Activated naive CD4-positive, alpha-beta T cell treated with anti-CD3 and anti-CD28 coated beads, Interleukin-2, amount 50 U/mL, for 24 hours (primary cell): ENCODE data around the gene PLAAT2.
"Not testable (repeated sequence)": the region's sequence is repeated elsewhere in the genome, so short reads cannot be mapped to it uniquely, and the experiment has no call there.

Source experiments
- H3K27ac Mint-ChIP-seq: one replicate; pipeline ENCODE4 v1.8.0; 2021; ENCODE audit warnings: mild to moderate bottlenecking, mixed read lengths
- H3K27me3 Mint-ChIP-seq: one replicate; pipeline ENCODE4 v1.8.0; 2021; ENCODE audit warnings: mixed read lengths
- H3K36me3 Mint-ChIP-seq: one replicate; pipeline ENCODE4 v1.8.0; 2021; ENCODE audit warnings: mixed read lengths
- H3K4me1 Mint-ChIP-seq: one replicate; pipeline ENCODE4 v1.8.0; 2021; ENCODE audit warnings: mixed read lengths
- H3K4me3 Mint-ChIP-seq: one replicate; pipeline ENCODE4 v1.8.0; 2021; ENCODE audit warnings: mild to moderate bottlenecking, mixed read lengths
- H3K9me3 Mint-ChIP-seq: one replicate; pipeline ENCODE4 v1.8.0; 2021; ENCODE audit warnings: mixed read lengths

Gene PLAAT2

DNA sequence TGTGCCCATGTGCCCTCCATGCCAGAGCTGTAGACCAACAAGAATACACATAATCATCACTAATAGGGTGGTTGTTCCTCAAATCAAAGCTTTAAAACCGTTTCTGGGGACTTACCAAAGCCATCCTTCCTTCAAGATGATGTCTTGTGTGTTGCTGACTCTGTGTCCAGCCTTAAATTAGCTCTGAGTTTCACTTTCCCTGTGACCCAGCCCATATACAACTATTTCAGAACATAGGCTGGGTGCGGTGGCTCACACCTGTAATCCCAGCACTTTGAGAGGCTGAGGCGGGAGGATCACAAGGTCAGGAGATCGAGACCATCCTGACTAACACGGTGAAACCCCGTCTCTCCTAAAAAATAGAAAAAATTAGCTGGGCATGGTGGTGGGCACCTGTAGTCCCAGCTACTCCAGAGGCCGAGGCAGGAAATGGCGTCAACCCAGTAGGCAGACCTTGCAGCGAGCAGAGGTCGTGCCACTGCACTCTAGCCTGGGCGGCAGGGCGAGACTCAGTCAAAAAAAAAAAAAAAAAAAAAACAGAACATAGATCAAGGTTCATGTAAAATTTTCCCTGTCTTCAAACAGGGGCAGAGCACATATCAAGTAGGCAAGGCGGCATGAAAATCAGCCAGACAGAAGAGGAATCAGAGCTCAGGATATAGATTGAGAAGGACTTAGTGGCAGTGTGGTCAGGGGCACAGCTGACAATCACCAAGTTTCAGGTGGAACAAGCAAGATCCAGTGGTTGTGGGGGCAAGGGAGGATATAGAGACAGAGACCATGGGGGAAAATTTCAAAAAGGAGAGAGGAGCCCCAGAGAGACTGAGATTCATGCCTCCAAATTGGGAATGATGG is at the start of gene PLAAT2:
TSS of gene PLAAT2 (minus strand) at position 179 of the 855 bp plus-strand sequence. CDS start at position 124, 55 bp downstream.
- H3K4me1 Mint-ChIP-seq, result peaks cover 73% of the 10 kb centered on the region

DNA sequence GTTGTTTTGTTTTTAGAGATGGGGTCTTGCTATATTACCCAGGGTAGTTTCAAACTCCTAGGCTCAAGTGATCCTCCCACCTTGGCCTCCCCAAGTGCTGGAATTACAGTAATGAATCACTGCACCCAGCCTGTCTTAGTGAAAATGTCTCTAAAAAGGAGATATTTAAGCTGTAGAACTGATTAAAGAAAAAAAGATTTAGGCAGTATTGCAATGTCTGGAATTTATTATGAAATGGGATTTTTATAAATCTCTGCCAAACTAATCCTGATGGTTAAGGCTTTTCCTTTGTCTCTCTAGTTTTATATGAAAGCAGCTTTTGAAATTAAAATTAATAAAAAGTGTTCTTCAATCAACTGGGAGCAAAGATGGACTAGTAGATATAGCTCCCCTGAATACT is 49.0 kb upstream of the PLAAT2 start:
- H3K4me3 Mint-ChIP-seq, result no peak overlapping the region
- H3K27me3 Mint-ChIP-seq, result no peaks in the 10 kb centered on the region
- no peaks in the 10 kb centered on the region for H3K9me3 Mint-ChIP-seq
- peaks cover 14% of the 10 kb centered on the region for H3K4me1 Mint-ChIP-seq
- H3K27ac Mint-ChIP-seq, result no peak overlapping the region
- no peaks in the 10 kb centered on the region for H3K36me3 Mint-ChIP-seq

More for the DNA sequence above, at the start of gene PLAAT2:
- H3K36me3 Mint-ChIP-seq, result no peaks in the 10 kb centered on the region
- peak within 1 kb of the TSS; percentile 51 for H3K27ac Mint-ChIP-seq
- H3K4me3 Mint-ChIP-seq, result peak within 1 kb of the TSS; percentile 37
- H3K27me3 Mint-ChIP-seq, result no peaks in the 10 kb centered on the region
- no peaks in the 10 kb centered on the region for H3K9me3 Mint-ChIP-seq

DNA sequence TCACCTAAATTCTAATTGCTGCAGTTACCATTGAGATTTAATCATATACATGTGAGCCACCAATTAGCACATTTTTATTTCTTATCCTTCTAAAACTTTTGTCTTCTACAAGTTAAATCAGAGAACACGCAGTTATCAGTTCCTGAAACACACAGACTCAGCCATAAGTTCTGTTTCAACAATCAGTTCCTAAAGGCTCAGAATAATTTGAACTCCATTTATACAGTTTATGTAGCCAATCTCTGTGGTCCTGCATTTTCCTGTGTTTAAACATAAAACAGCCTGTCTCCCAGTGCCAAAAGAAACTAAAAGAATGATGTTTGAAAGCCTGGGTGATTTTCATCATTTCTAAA is 48.2 kb upstream of the PLAAT2 start:
- Mint-ChIP-seq H3K4me3 (no peak overlapping the region), H3K9me3 (no peaks in the 10 kb centered on the region), H3K27me3 (no peaks in the 10 kb centered on the region), H3K27ac (no peak overlapping the region), H3K36me3 (no peaks in the 10 kb centered on the region), H3K4me1 (peaks cover 14% of the 10 kb centered on the region)

DNA sequence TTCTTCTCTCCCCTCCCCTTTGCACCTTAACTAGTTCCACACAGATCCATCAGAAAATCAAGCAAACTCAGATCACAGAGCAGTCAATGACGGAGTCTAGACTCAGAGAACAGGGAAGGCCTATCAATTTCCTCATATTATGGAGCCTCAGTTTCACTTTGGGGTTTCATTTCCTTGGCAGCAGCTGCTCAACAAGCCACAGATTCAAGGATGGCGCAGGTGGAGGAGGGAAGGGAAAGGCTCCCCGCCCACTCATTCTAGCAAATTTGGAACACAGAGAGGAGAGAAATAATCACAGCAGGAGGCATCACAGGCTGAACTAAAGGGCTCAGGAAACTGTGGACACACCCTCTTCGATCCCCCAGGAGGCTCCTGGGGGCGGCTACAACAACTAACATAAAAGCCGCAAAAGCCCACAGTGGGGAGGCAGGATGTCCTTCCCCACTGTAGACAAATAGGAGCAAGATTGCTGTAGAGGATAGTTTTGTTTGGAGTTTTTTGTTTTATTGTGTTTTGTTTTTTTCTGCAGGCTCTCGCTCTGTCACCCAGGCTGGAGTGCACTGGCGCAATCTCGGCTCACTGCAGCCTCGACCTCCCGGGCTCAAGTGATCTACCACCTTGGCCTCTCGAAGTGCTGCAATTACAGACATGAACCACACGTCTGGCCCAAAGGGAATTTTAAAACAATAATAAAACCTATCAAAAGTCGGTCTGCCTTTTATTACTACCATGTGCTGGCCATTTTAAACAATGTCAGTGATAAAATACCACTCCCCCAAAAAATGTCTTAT is 47.6 kb upstream of the PLAAT2 start:
- Mint-ChIP-seq H3K36me3 (no peaks in the 10 kb centered on the region), H3K4me1 (peaks cover 14% of the 10 kb centered on the region), H3K27me3 (no peaks in the 10 kb centered on the region), H3K27ac (no peak overlapping the region), H3K9me3 (no peaks in the 10 kb centered on the region), H3K4me3 (no peak overlapping the region)

DNA sequence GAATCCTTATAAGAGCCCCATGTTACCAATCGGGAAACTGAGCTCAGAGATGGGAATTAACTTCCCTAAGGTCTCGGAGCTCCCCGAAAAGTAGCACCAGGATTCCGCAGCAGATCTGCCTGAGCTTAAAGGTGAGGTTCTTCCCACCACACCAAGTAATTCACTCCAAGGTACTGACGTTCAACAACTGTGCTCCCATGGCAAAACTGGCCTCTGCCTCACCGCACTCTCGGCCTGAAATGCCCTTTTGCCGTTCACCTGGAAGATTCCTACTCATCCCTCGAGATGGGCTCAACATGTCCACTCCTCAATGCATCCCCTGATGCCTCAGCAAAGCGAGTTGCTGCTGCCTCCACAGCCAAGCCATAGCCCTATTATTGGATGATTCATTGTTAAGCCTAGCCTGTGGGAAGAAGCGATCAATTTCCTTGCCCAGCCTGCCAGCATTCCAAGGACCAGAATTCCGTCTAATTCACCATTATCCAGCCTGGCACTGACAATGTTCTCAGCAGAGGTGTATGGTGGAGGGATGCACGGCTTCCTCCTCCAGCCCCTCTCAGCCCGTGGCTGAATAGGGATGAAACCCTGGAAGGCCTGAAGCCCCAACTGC is 46.9 kb upstream of the PLAAT2 start:
- Mint-ChIP-seq H3K4me3 (no peak overlapping the region), H3K36me3 (no peaks in the 10 kb centered on the region), H3K4me1 (peaks cover 14% of the 10 kb centered on the region), H3K27ac (no peak overlapping the region), H3K9me3 (no peaks in the 10 kb centered on the region), H3K27me3 (no peaks in the 10 kb centered on the region)

DNA sequence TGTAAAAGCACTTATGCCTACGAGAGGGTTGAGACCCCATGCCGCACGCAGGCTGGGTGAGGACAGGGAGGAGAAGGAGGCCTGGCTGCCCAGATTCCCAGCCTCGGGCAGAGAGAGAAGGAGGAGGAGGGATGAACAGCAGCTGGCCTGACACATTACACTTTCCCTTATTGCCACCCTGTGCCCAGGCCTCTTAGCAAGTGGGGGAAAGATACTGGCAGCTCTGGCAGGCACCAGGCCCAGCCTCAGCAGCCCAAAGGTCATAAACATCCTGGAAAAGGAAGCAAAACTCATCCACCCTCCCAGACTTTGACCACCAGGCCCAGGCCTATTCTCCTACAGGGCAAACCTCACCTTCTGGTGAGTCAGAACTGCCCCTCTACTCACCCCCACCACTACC is 46.4 kb upstream of the PLAAT2 start:
- no peak overlapping the region for H3K27ac Mint-ChIP-seq
- no peak overlapping the region for H3K4me3 Mint-ChIP-seq
- no peaks in the 10 kb centered on the region for H3K9me3 Mint-ChIP-seq
- H3K27me3 Mint-ChIP-seq, result no peaks in the 10 kb centered on the region
- H3K36me3 Mint-ChIP-seq, result no peaks in the 10 kb centered on the region
- peaks cover 14% of the 10 kb centered on the region for H3K4me1 Mint-ChIP-seq

DNA sequence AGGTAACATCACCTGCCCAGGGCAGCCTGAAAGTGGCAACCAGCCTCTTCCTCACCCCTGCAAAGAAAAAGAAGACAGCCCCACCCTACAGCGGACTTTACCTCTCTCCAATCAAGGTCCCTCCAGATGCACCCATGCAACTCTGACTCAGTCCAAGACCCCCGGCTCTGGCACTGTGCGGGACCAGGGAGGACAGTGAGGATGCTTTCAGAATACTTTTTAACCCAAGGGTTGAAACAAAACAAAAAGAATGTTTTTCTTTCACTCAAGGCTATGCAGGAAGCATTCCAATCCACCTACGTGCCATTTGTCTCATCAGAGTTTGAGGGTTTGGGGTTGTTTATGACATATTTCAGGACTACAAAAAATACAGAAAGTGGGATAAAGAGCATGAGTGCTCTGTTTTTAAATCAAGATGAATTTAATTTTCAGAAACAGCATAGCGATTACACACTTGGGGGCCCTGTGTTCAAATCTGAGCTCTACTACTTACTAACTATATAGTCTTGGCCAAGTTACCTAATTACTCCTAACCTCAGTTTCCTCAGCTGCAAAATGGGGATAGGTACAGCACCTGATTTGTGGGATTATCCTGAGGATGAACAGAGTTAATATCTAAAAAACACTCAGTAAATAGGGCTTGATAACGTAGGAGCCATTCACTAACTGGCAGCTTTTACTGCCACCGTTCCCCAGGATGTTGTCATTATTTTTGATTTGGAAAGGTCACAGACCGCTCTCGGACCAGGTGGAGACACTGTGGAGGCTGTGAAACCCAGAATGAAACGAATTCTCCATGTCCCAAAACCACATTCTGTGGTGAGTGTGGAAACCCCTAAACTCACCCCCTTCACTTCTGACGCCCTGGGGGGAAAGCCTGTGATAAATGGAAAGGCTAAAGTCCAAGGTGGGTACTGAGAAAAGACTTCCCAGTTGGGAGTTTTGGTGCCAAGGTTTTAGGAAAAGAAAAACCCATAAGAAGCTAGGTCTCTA is 45.5 kb upstream of the PLAAT2 start:
- Mint-ChIP-seq H3K4me3 (no peak overlapping the region), H3K9me3 (no peaks in the 10 kb centered on the region), H3K27me3 (no peaks in the 10 kb centered on the region), H3K27ac (no peak overlapping the region), H3K36me3 (no peaks in the 10 kb centered on the region), H3K4me1 (peaks cover 14% of the 10 kb centered on the region)

DNA sequence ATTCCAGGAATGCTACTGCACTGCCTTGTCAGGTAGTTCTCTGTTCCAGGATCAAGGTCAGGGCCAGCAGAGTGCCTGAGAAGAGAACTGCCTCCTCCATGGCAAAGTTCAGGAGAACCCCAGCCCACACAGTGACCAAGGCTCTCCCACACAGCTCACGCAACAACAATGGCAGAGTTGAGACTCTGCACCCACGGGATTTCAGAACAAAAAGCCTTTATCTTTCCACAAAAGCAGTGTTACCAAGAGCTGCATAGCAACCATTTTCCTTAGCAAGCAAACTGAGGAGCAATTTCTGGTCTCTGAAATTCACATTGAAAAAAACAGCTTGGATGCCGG is 40.0 kb upstream of the PLAAT2 start:
- H3K27ac Mint-ChIP-seq, result no peak overlapping the region
- H3K36me3 Mint-ChIP-seq, result no peaks in the 10 kb centered on the region
- H3K27me3 Mint-ChIP-seq, result no peaks in the 10 kb centered on the region
- no peaks in the 10 kb centered on the region for H3K9me3 Mint-ChIP-seq
- H3K4me1 Mint-ChIP-seq, result peaks cover 5% of the 10 kb centered on the region
- H3K4me3 Mint-ChIP-seq, result no peak overlapping the region

DNA sequence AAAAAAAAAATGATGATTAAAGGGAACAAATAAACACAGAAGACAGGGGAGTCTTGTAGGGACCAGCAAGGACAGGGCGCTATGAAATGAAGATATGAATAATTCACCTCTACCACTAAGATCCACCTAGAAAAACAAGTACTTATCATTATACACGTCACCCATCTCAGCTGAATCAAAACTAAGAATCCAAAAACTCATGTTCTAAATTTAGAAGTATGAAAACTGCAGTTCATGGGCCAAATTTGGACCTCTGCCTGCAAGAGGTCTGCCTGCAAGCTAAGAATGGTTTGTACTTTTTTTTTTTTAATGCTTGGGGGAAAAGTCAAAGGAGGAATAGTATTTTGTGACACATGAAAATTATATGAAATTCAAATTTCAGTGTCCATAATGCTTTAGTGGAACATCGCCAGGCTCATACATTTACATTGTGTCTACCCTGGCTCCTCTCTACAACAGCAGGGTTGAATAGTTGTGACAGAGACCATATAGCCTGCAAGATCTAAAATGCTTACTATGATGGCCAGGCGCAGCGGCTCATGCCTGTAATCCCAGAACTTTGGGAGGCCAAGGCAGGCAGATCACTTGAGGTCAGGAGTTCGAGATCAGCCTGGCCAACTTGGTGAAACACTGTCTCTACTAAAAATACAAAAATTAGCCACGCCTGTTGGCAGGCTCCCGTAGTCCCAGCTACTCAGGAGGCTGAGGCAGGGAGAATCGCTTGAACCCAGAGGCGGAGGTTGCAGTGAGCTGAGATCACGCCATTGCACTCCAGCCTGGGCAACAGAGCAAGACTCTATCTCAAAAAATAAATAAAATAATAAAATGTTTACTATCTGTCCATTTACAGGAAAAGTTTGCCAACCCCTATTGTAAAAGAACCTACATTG is 39.4 kb upstream of the PLAAT2 start:
- not testable (repeated sequence) for H3K36me3 Mint-ChIP-seq, H3K4me3 Mint-ChIP-seq, H3K4me1 Mint-ChIP-seq, H3K9me3 Mint-ChIP-seq, H3K27ac Mint-ChIP-seq, H3K27me3 Mint-ChIP-seq

DNA sequence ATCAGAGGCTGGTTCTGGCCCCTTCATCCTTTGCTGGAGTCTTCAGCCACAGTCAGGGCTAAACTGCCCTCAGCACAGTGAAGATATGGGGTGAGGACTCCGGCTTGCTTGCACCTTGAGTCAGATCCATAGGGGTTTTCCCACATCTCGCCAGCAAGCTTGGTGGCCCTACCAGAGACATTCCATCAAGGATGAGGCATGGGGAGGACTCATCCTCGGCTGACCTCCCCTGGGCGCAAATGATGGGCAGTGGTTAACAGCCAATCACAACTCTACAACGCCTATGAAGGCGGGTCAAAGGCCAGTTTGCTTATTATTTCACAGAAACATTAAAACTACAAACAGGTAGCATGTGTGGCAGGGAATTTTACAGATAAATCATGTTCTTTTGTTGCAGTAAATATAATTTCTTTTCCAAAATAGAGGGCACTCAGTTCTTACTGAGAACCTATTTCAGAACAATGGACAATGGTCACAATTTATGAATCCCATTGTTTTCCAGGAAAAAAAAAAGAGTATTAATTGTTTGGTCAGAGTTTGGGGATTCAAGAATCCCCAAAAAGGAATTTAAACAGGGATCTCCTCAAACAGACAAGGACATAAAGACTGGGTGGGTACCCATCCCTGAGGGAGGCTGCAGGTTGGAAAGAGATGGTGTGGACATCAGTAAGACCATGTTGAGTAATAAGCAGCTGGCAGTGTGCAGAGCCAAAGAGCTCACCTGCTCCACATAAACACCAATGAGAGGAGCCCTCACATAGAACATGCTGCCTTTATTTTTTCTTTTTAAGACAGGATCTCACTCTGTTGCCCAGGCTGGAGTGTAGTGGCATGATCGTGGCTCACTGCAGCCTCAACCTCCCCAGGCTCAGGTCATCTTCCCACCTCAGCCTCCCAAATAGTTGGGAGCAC is 36.3 kb upstream of the PLAAT2 start:
- H3K9me3 Mint-ChIP-seq, result no peaks in the 10 kb centered on the region
- peaks cover 5% of the 10 kb centered on the region for H3K4me1 Mint-ChIP-seq
- no peak overlapping the region for H3K27ac Mint-ChIP-seq
- no peaks in the 10 kb centered on the region for H3K27me3 Mint-ChIP-seq
- H3K36me3 Mint-ChIP-seq, result no peaks in the 10 kb centered on the region
- no peak overlapping the region for H3K4me3 Mint-ChIP-seq

DNA sequence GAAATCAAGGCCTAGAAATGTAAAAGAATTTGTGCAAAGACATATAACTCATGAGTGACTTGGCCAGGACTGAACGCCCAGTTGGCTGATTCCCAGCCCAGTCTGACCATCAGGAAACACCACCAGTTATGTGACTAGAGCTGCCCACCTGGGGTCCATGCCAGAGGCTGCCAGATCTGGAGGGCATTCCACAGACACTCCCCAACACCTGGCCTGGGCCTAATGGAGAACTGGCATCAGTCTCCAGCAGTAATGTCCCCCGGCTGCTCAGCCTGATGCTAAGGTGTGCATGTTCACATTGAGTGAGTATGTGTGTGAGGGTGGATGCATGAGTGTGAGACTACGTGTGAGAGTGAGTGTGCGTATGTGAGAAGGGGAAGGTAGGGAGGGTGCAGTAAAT is 35.4 kb upstream of the PLAAT2 start:
- H3K4me3 Mint-ChIP-seq, result no peak overlapping the region
- H3K27ac Mint-ChIP-seq, result peak overlapping the region; percentile 6
- no peaks in the 10 kb centered on the region for H3K9me3 Mint-ChIP-seq
- H3K36me3 Mint-ChIP-seq, result peaks cover 2% of the 10 kb centered on the region
- no peaks in the 10 kb centered on the region for H3K27me3 Mint-ChIP-seq
- H3K4me1 Mint-ChIP-seq, result peaks cover 5% of the 10 kb centered on the region

DNA sequence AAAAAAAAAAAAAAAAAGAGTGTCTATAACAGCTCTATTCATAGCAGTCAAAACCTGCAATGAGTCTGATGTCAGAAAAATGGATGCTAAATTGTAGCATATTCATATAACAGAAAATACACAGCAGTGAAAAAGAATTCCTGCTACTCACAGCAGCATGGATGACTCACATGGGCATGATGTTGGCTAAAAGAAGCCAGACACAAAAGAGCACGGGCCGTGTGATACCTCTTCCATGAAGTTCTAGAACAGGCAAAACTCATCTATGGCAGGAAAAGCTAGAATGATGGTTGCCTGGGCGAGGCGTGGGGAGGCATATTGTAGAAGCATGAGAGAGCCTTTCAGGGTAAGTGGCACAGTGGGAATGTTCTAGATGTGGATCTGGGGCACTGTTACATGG is 32.1 kb upstream of the PLAAT2 start:
- no peaks in the 10 kb centered on the region for H3K9me3 Mint-ChIP-seq

DNA sequence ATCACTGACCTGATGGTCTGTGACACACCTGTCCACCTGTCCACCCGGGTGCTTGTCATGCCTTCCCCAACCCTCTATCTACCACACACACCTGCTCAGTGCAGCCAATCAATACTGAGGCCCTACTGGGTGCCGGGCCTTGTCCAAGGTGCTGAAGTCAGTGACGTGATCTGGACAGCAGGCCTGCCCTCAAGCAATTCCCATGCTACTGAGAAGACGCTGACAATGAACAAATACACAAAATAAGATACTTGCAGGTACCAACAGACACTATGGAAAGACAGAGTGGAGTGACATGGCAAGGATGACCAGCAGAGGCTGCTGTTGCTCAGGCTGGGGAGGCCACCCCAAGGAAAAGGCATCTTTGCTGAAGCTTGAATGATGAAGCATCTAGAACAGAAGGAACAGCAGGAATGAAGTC is 29.8 kb upstream of the PLAAT2 start:
- H3K9me3 Mint-ChIP-seq, result no peaks in the 10 kb centered on the region
- H3K36me3 Mint-ChIP-seq, result peaks cover 2% of the 10 kb centered on the region
- H3K4me3 Mint-ChIP-seq, result no peak overlapping the region
- no peaks in the 10 kb centered on the region for H3K4me1 Mint-ChIP-seq
- no peaks in the 10 kb centered on the region for H3K27me3 Mint-ChIP-seq
- no peak overlapping the region for H3K27ac Mint-ChIP-seq

More for the DNA sequence above, 32.1 kb upstream of the PLAAT2 start:
- Mint-ChIP-seq H3K4me1 (no peaks in the 10 kb centered on the region), H3K27me3 (no peaks in the 10 kb centered on the region), H3K27ac (no peak overlapping the region), H3K36me3 (peaks cover 2% of the 10 kb centered on the region), H3K4me3 (no peak overlapping the region)
